ENCODE data around the gene ZEB1. TPM values are rescaled to one million over a fixed set of nuclear protein-coding genes. Genes with fewer than 3 reads are reported as not detected.

The ZEB1 gene
- total and polyA plus RNA-seq, 2 donors (not counting 1 experiment from before 2014, with no cell fraction given): 73.7 to 221 TPM

GRCh38 chr10:31431021-31431420 lies 112.0 kb downstream of the ZEB1 start:
- Histone ChIP-seq H2AFZ (ENCODE audit: low read length) (no peak overlapping the region), H3K27ac (ENCODE audit: insufficient read depth, low read length) (no peak overlapping the region), H3K36me3 (ENCODE audit: control insufficient read depth, insufficient read depth, low read length) (no peaks in the 10 kb centered on the region), H3K9ac (ENCODE audit: insufficient read depth, low read length) (no peak overlapping the region), H3K9me3 (ENCODE audit: control insufficient read depth, insufficient read depth, low read depth, low read length) (no peaks in the 10 kb centered on the region), H4K20me1 (ENCODE audit: control insufficient read depth, extremely low read depth, insufficient read depth, low read length) (no peaks in the 10 kb centered on the region), H3K4me1 (ENCODE audit: control insufficient read depth, extremely low read depth, insufficient read depth, low read length) (no peaks in the 10 kb centered on the region), H3K27me3 (ENCODE audit: control insufficient read depth, insufficient read depth, low read length) (no peaks in the 10 kb centered on the region), H3K79me2 (ENCODE audit: control insufficient read depth, insufficient read depth, low read length) (peaks cover 88% of the 10 kb centered on the region), H3K4me3 (replicated peaks in 1 of 4; ENCODE audit: control extremely low read depth in 1 of 4, insufficient read depth in 1 of 4, low read depth in 3 of 4, low read length in 4 of 4) (no peak overlapping the region), H3K4me2 (ENCODE audit: extremely low read depth, insufficient read depth, low read length) (no peak overlapping the region)
- no peak for DNase-seq (ENCODE audit: low read depth in 2 of 2)
- TF ChIP-seq CTCF (conservative IDR thresholded peaks at IDR 0.05 in 1 of 2, IDR thresholded peaks at IDR 0.05 in 1 of 2; ENCODE audit: low read depth in 1 of 2, low read length in 2 of 2) (no peak), EZH2 (IDR thresholded peaks at IDR 0.05; ENCODE audit: low read length, missing control alignments) (no peak)

- H3K27ac ChIP-seq (ENCODE audit: insufficient read depth, low read length): no peak overlapping the region
- H3K36me3 ChIP-seq (ENCODE audit: control insufficient read depth, insufficient read depth, low read length): no peaks in the 10 kb centered on the region
- peaks cover 5% of the 10 kb centered on the region for H4K20me1 ChIP-seq (ENCODE audit: control insufficient read depth, extremely low read depth, insufficient read depth, low read length)
- H3K4me1 ChIP-seq (ENCODE audit: control insufficient read depth, extremely low read depth, insufficient read depth, low read length): no peaks in the 10 kb centered on the region
- no peak overlapping the region for H2AFZ ChIP-seq (ENCODE audit: low read length)
- H3K4me3 ChIP-seq (replicated peaks in 1 of 4; ENCODE audit: control extremely low read depth in 1 of 4, insufficient read depth in 1 of 4, low read depth in 3 of 4, low read length in 4 of 4): no peak overlapping the region
- H3K4me2 ChIP-seq (ENCODE audit: extremely low read depth, insufficient read depth, low read length): no peak overlapping the region
- H3K9ac ChIP-seq (ENCODE audit: insufficient read depth, low read length): no peak overlapping the region
- TF ChIP-seq EZH2 (IDR thresholded peaks at IDR 0.05; ENCODE audit: low read length, missing control alignments) (no peak), CTCF (conservative IDR thresholded peaks at IDR 0.05 in 1 of 2, IDR thresholded peaks at IDR 0.05 in 1 of 2; ENCODE audit: low read depth in 1 of 2, low read length in 2 of 2) (no peak)
- peaks cover 72% of the 10 kb centered on the region for H3K79me2 ChIP-seq (ENCODE audit: control insufficient read depth, insufficient read depth, low read length)
- no peak for DNase-seq (ENCODE audit: low read depth in 2 of 2)
- H3K9me3 ChIP-seq (ENCODE audit: control insufficient read depth, insufficient read depth, low read depth, low read length): no peaks in the 10 kb centered on the region
- no peaks in the 10 kb centered on the region for H3K27me3 ChIP-seq (ENCODE audit: control insufficient read depth, insufficient read depth, low read length)
Observed at GRCh38 chr10:31437959-31438358, 118.9 kb downstream of the ZEB1 start.

GRCh38 chr10:31451766-31452165 lies 132.8 kb downstream of the ZEB1 start:
- H3K4me1 ChIP-seq (ENCODE audit: control insufficient read depth, extremely low read depth, insufficient read depth, low read length): no peaks in the 10 kb centered on the region
- DNase-seq (ENCODE audit: low read depth in 2 of 2): no peak
- H3K79me2 ChIP-seq (ENCODE audit: control insufficient read depth, insufficient read depth, low read length): peaks cover 48% of the 10 kb centered on the region
- no peak overlapping the region for H2AFZ ChIP-seq (ENCODE audit: low read length)
- H3K9me3 ChIP-seq (ENCODE audit: control insufficient read depth, insufficient read depth, low read depth, low read length): no peaks in the 10 kb centered on the region
- H4K20me1 ChIP-seq (ENCODE audit: control insufficient read depth, extremely low read depth, insufficient read depth, low read length): no peaks in the 10 kb centered on the region
- no peak overlapping the region for H3K9ac ChIP-seq (ENCODE audit: insufficient read depth, low read length)
- H3K4me3 ChIP-seq (replicated peaks in 1 of 4; ENCODE audit: control extremely low read depth in 1 of 4, insufficient read depth in 1 of 4, low read depth in 3 of 4, low read length in 4 of 4): no peak overlapping the region
- H3K27ac ChIP-seq (ENCODE audit: insufficient read depth, low read length): no peak overlapping the region
- no peaks in the 10 kb centered on the region for H3K27me3 ChIP-seq (ENCODE audit: control insufficient read depth, insufficient read depth, low read length)
- TF ChIP-seq CTCF (conservative IDR thresholded peaks at IDR 0.05 in 1 of 2, IDR thresholded peaks at IDR 0.05 in 1 of 2; ENCODE audit: low read depth in 1 of 2, low read length in 2 of 2) (no peak), EZH2 (IDR thresholded peaks at IDR 0.05; ENCODE audit: low read length, missing control alignments) (no peak)
- H3K4me2 ChIP-seq (ENCODE audit: extremely low read depth, insufficient read depth, low read length): no peak overlapping the region
- H3K36me3 ChIP-seq (ENCODE audit: control insufficient read depth, insufficient read depth, low read length): no peaks in the 10 kb centered on the region

Data from fibroblast of lung (primary cell).